ENCODE measurements around the gene CHRM2.
"Not testable (repeated sequence)": the region's sequence is repeated elsewhere in the genome, so short reads cannot be mapped to it uniquely, and the experiment has no call there.

CHRM2 gene

GRCh38 chr7:136868496-136869000, at the start of gene CHRM2:
Gene CHRM2 (plus strand): TSS chr7:136868652. CDS start chr7:137014866, 146,214 bp downstream.
- no peaks in the 10 kb centered on the region for H3K36me3 Mint-ChIP-seq (ENCODE audit: low read depth)
- peaks cover 44% of the 10 kb centered on the region for H3K27me3 Mint-ChIP-seq
- intact Hi-C loops (cut with micrococcal nuclease) = no loop called here
- H3K4me3 Mint-ChIP-seq = no peak within 1 kb of the TSS
- H3K27ac Mint-ChIP-seq = no peak within 1 kb of the TSS
- no peaks in the 10 kb centered on the region for H3K4me1 Mint-ChIP-seq (ENCODE audit: low read depth)
- no peaks in the 10 kb centered on the region for H3K9me3 Mint-ChIP-seq

GRCh38 chr7:136831398-136831797, 37.1 kb upstream of the CHRM2 start:
- H3K4me3 Mint-ChIP-seq; H3K27ac Mint-ChIP-seq; intact Hi-C loops (cut with micrococcal nuclease); H3K27me3 Mint-ChIP-seq; H3K4me1 Mint-ChIP-seq (ENCODE audit: low read depth); H3K36me3 Mint-ChIP-seq (ENCODE audit: low read depth): not testable (repeated sequence)
- H3K9me3 Mint-ChIP-seq = peaks cover 14% of the 10 kb centered on the region

GRCh38 chr7:136845899-136846465, 22.5 kb upstream of the CHRM2 start:
- peaks cover 18% of the 10 kb centered on the region for H3K9me3 Mint-ChIP-seq
- intact Hi-C loops (cut with micrococcal nuclease) = no loop called here
- no peaks in the 10 kb centered on the region for H3K27me3 Mint-ChIP-seq
- no peak overlapping the region for H3K4me3 Mint-ChIP-seq
- H3K27ac Mint-ChIP-seq = no peak overlapping the region
- peaks cover 11% of the 10 kb centered on the region for H3K4me1 Mint-ChIP-seq (ENCODE audit: low read depth)
- no peaks in the 10 kb centered on the region for H3K36me3 Mint-ChIP-seq (ENCODE audit: low read depth)

- intact Hi-C loops (cut with micrococcal nuclease) = no loop called here
- H3K27ac Mint-ChIP-seq = no peak overlapping the region
- H3K4me1 Mint-ChIP-seq (ENCODE audit: low read depth) = peaks cover 11% of the 10 kb centered on the region
- no peaks in the 10 kb centered on the region for H3K27me3 Mint-ChIP-seq
- H3K4me3 Mint-ChIP-seq = no peak overlapping the region
- peaks cover 18% of the 10 kb centered on the region for H3K9me3 Mint-ChIP-seq
- no peaks in the 10 kb centered on the region for H3K36me3 Mint-ChIP-seq (ENCODE audit: low read depth)
These were observed 20.6 kb upstream of the CHRM2 start for GRCh38 chr7:136847858-136848257.

GRCh38 chr7:136853654-136854053, 14.8 kb upstream of the CHRM2 start:
- intact Hi-C loops (cut with micrococcal nuclease) = no loop called here
- Mint-ChIP-seq H3K27ac (no peak overlapping the region), H3K27me3 (no peaks in the 10 kb centered on the region), H3K9me3 (peaks cover 17% of the 10 kb centered on the region), H3K4me1 (ENCODE audit: low read depth) (no peaks in the 10 kb centered on the region), H3K4me3 (no peak overlapping the region), H3K36me3 (ENCODE audit: low read depth) (no peaks in the 10 kb centered on the region)

- intact Hi-C loops (cut with micrococcal nuclease) = no loop called here
- Mint-ChIP-seq H3K4me1 (ENCODE audit: low read depth) (no peaks in the 10 kb centered on the region), H3K27me3 (no peaks in the 10 kb centered on the region), H3K27ac (no peak overlapping the region), H3K4me3 (no peak overlapping the region), H3K9me3 (peaks cover 17% of the 10 kb centered on the region), H3K36me3 (ENCODE audit: low read depth) (no peaks in the 10 kb centered on the region)
These were observed 10.9 kb upstream of the CHRM2 start for GRCh38 chr7:136857573-136857972.

- intact Hi-C loops (cut with micrococcal nuclease) = no loop called here
- Mint-ChIP-seq H3K27ac (no peak overlapping the region), H3K36me3 (ENCODE audit: low read depth) (no peaks in the 10 kb centered on the region), H3K27me3 (no peaks in the 10 kb centered on the region), H3K9me3 (peaks cover 14% of the 10 kb centered on the region), H3K4me1 (ENCODE audit: low read depth) (no peaks in the 10 kb centered on the region), H3K4me3 (no peak overlapping the region)
These were observed 8.6 kb upstream of the CHRM2 start for GRCh38 chr7:136859803-136860202.

GRCh38 chr7:136865236-136865635, 3.2 kb upstream of the CHRM2 start:
- Mint-ChIP-seq H3K36me3 (ENCODE audit: low read depth) (no peaks in the 10 kb centered on the region), H3K27ac (no peak overlapping the region), H3K9me3 (no peaks in the 10 kb centered on the region), H3K4me3 (no peak overlapping the region), H3K4me1 (ENCODE audit: low read depth) (no peaks in the 10 kb centered on the region), H3K27me3 (peaks cover 22% of the 10 kb centered on the region)
- intact Hi-C loops (cut with micrococcal nuclease) = no loop called here

- Mint-ChIP-seq H3K9me3 (no peaks in the 10 kb centered on the region), H3K4me1 (ENCODE audit: low read depth) (no peaks in the 10 kb centered on the region), H3K4me3 (no peak overlapping the region), H3K36me3 (ENCODE audit: low read depth) (no peaks in the 10 kb centered on the region), H3K27ac (no peak overlapping the region), H3K27me3 (peaks cover 28% of the 10 kb centered on the region)
- intact Hi-C loops (cut with micrococcal nuclease) = no loop called here
These were observed 2.7 kb upstream of the CHRM2 start for GRCh38 chr7:136865777-136866176.

- Mint-ChIP-seq H3K36me3 (ENCODE audit: low read depth) (no peaks in the 10 kb centered on the region), H3K27me3 (peaks cover 44% of the 10 kb centered on the region), H3K4me3 (no peak overlapping the region), H3K9me3 (no peaks in the 10 kb centered on the region), H3K27ac (no peak overlapping the region), H3K4me1 (ENCODE audit: low read depth) (no peaks in the 10 kb centered on the region)
- intact Hi-C loops (cut with micrococcal nuclease) = no loop called here
These were observed 829 bp downstream of the CHRM2 start for GRCh38 chr7:136869001-136869961.

- H3K4me1 Mint-ChIP-seq (ENCODE audit: low read depth) = no peaks in the 10 kb centered on the region
- intact Hi-C loops (cut with micrococcal nuclease) = no loop called here
- no peaks in the 10 kb centered on the region for H3K9me3 Mint-ChIP-seq
- H3K4me3 Mint-ChIP-seq = no peak overlapping the region
- no peaks in the 10 kb centered on the region for H3K36me3 Mint-ChIP-seq (ENCODE audit: low read depth)
- H3K27ac Mint-ChIP-seq = no peak overlapping the region
- H3K27me3 Mint-ChIP-seq = peaks cover 46% of the 10 kb centered on the region
These were observed 1.8 kb downstream of the CHRM2 start for GRCh38 chr7:136869991-136870865.

- Mint-ChIP-seq H3K9me3 (no peaks in the 10 kb centered on the region), H3K27ac (no peak overlapping the region), H3K4me1 (ENCODE audit: low read depth) (no peaks in the 10 kb centered on the region), H3K27me3 (peaks cover 46% of the 10 kb centered on the region), H3K36me3 (ENCODE audit: low read depth) (no peaks in the 10 kb centered on the region), H3K4me3 (no peak overlapping the region)
- intact Hi-C loops (cut with micrococcal nuclease) = no loop called here
These were observed 2.5 kb downstream of the CHRM2 start for GRCh38 chr7:136870866-136871487.

- intact Hi-C loops (cut with micrococcal nuclease) = no loop called here
- Mint-ChIP-seq H3K4me1 (ENCODE audit: low read depth) (no peaks in the 10 kb centered on the region), H3K27me3 (peaks cover 30% of the 10 kb centered on the region), H3K27ac (no peak overlapping the region), H3K36me3 (ENCODE audit: low read depth) (no peaks in the 10 kb centered on the region), H3K9me3 (no peaks in the 10 kb centered on the region), H3K4me3 (no peak overlapping the region)
These were observed 6.1 kb downstream of the CHRM2 start for GRCh38 chr7:136874393-136875032.
